B cell (primary cell): Measurements from ENCODE around the gene SLC39A3. TPM values are rescaled to one million over a fixed set of nuclear protein-coding genes. Genes with fewer than 3 reads are reported as not detected.
A peak's percentile ranks its signal among the peaks of the same experiment; 100 is the strongest.

ENCODE experiments used
- ATAC-seq: fragments of 200-7000 bp; cut with Tn5 transposase; one replicate; pipeline ENCODE4 v1.10.0; 2021; ENCODE audit warnings: low read depth, mild to moderate bottlenecking, moderate number of reproducible peaks, moderate library complexity
- CTCF ChIA-PET: fragments of 350-600 bp; sonication (Branson Sonifier 250); formaldehyde crosslinking; loops from one replicate; lab custom pipeline; 2021; ENCODE audit warnings: antibody characterized with exemption, inconsistent platforms; lab: Charles Lee
- POLR2A ChIA-PET: fragments of 350-600 bp; sonication (Branson Sonifier 250); formaldehyde crosslinking; loops from one replicate; lab custom pipeline; 2021; ENCODE audit warnings: antibody characterized with exemption; lab: Charles Lee
- DNase-seq: peaks from one replicate; pipeline ENCODE4 v3.0.0; 2013
- H2AFZ ChIP-seq: 2 replicates; pipeline ENCODE4 v1.6.1; 2012; ENCODE audit warnings: mild to moderate bottlenecking, low read depth, low read length; ENCODE audit not compliant: insufficient read depth, poor library complexity, severe bottlenecking
- H3K27ac ChIP-seq, 2 donors: 1 replicate in 1 of 2; 2 replicates in 1 of 2; pipeline ENCODE4 v1.5.1; 2012 to 2013; ENCODE audit warnings: low read length in 2 of 2, mild to moderate bottlenecking in 2 of 2, moderate library complexity in 1 of 2
- H3K27me3 ChIP-seq, 4 experiments: fragments of 200-600 bp in 1 of 4; sonication (generic) in 1 of 4; replicated peaks in 1 of 4; 1 replicate in 2 of 4; 2 replicates in 2 of 4; pipeline versions ENCODE4 v1.6.1 to v1.7.0; 2013 to 2016; ENCODE audit warnings: low read length in 3 of 4, mild to moderate bottlenecking in 2 of 4, mixed read lengths in 1 of 4, moderate library complexity in 1 of 4; ENCODE audit not compliant: insufficient read depth in 4 of 4, control insufficient read depth in 3 of 4; ENCODE audit errors: control extremely low read depth in 1 of 4
- H3K36me3 ChIP-seq, 2 experiments: replicated peaks in 1 of 2; 1 replicate in 1 of 2; 2 replicates in 1 of 2; pipeline versions ENCODE4 v1.6.1 to v1.7.1; 2013; ENCODE audit warnings: low read length in 1 of 2; ENCODE audit not compliant: insufficient read depth in 2 of 2, control insufficient read depth in 1 of 2; ENCODE audit errors: control extremely low read depth in 1 of 2, extremely low read depth in 1 of 2
- H3K4me1 ChIP-seq, 2 donors: fragments of 200-600 bp in 1 of 2; sonication (generic) in 1 of 2; 1 replicate in 1 of 2; 2 replicates in 1 of 2; pipeline versions ENCODE4 v1.5.1 to v1.6.1; 2013 to 2017; ENCODE audit warnings: low read length in 2 of 2; ENCODE audit not compliant: control insufficient read depth in 2 of 2, insufficient read depth in 2 of 2
- H3K4me2 ChIP-seq: replicated peaks from 2 replicates; pipeline ENCODE3; 2012; ENCODE audit warnings: mild to moderate bottlenecking, low read depth, low read length; ENCODE audit not compliant: poor library complexity, severe bottlenecking
- H3K4me3 ChIP-seq, 5 experiments: fragments of 200-600 bp in 1 of 5; sonication (generic) in 1 of 5; 1 replicate in 3 of 5; 2 replicates in 2 of 5; pipeline versions ENCODE4 v1.5.1 to v1.7.0; 2011 to 2016; ENCODE audit warnings: low read length in 4 of 5, mild to moderate bottlenecking in 4 of 5, low read depth in 2 of 5, control low read depth in 1 of 5, moderate library complexity in 1 of 5; ENCODE audit not compliant: insufficient read depth in 1 of 5; ENCODE audit errors: control extremely low read depth in 1 of 5, extremely low read depth in 1 of 5
- H3K79me2 ChIP-seq: fragments of 200-600 bp; sonication (generic); one replicate; pipeline ENCODE4 v1.6.0; 2016; ENCODE audit warnings: low read length; ENCODE audit not compliant: control insufficient read depth, insufficient read depth
- H3K9ac ChIP-seq: fragments of 200-600 bp; sonication (generic); 2 replicates; pipeline ENCODE4 v1.6.1; 2017; ENCODE audit warnings: mild to moderate bottlenecking, low read length, moderate library complexity
- H3K9me3 ChIP-seq, 3 donors: one replicate each; pipeline versions ENCODE4 v1.6.1 to v1.7.1; 2013; ENCODE audit warnings: low read length in 2 of 3; ENCODE audit not compliant: control insufficient read depth in 2 of 3, insufficient read depth in 1 of 3; ENCODE audit errors: control extremely low read depth in 1 of 3
- H4K20me1 ChIP-seq: 2 replicates; pipeline ENCODE4 v1.6.0; 2012; ENCODE audit warnings: mild to moderate bottlenecking, low read length; ENCODE audit not compliant: insufficient read depth, control insufficient read depth, poor library complexity, severe bottlenecking
- H3K27ac Mint-ChIP-seq: one replicate; pipeline ENCODE4 v1.8.0; 2021; ENCODE audit warnings: mixed read lengths
- H3K27me3 Mint-ChIP-seq: one replicate; pipeline ENCODE4 v1.8.0; 2021; ENCODE audit warnings: mixed read lengths
- H3K4me1 Mint-ChIP-seq: one replicate; pipeline ENCODE4 v1.8.0; 2021; ENCODE audit warnings: mixed read lengths
- H3K4me3 Mint-ChIP-seq: one replicate; pipeline ENCODE4 v1.8.0; 2021; ENCODE audit warnings: mixed read lengths
- H3K9me3 Mint-ChIP-seq: one replicate; pipeline ENCODE4 v1.8.0; 2022; ENCODE audit warnings: mixed read lengths; ENCODE audit not compliant: insufficient read depth
- EZH2 ChIP-seq: IDR thresholded peaks from 2 replicates; pipeline ENCODE4 v1.6.1; 2012; ENCODE audit warnings: borderline replicate concordance, low read depth, mild to moderate bottlenecking, moderate library complexity, low read length; ENCODE audit not compliant: insufficient read depth, poor library complexity, severe bottlenecking
- WGBS: methylation state at CpG from one replicate; pipeline ENCODE4 v1.1.5; 2013; ENCODE audit warnings: missing lambda C conversion rate; ENCODE audit not compliant: insufficient coverage; 5-methylcytosine and 5-hydroxymethylcytosine counted together
- intact Hi-C: fragments of 100-400 bp; cut with micrococcal nuclease; formaldehyde crosslinking; loops from one replicate; pipeline ENCODE4 v1.10.0; 2022
- polyA plus RNA-seq: library from polyadenylated mRNA; depleted of rRNA; stranded (reverse); fragments of >200 nt; gene quantifications from 2 replicates; pipeline ENCODE4 v1.2.3, GENCODE V29; 2012
- total RNA-seq, 2 donors: library from RNA; stranded (reverse); fragments of 120-200 nt in 1 of 2; gene quantifications; 1 replicate in 1 of 2; 2 replicates in 1 of 2; pipeline versions ENCODE4 v1.2.3 to v1.2.4, GENCODE V29; 2013 to 2022
- TF ChIP-seq, protein P1 (sequence below): fragments of 200-600 bp; IDR thresholded peaks from one replicate; pipeline ENCODE4 v1.8.0; 2022; ENCODE audit warnings: antibody characterized with exemption, mild to moderate bottlenecking

SLC39A3 gene
- total and polyA plus RNA-seq, 2 donors (not counting 1 experiment from before 2014, with no cell fraction given): 36.4 to 37.6 TPM

GRCh38 chr19:2787115-2787514 lies 47.3 kb upstream of the SLC39A3 start:
- intact Hi-C loops: no loop called here
- no peak overlapping the region for H3K9ac ChIP-seq
- H3K4me1 ChIP-seq: peaks cover 21 to 47% of the 10 kb centered on the region in 2 donors
- POLR2A ChIA-PET: no interaction called here
- H3K79me2 ChIP-seq: peaks cover 57% of the 10 kb centered on the region
- no peak overlapping the region for H2AFZ ChIP-seq
- no peaks in the 10 kb centered on the region for H3K27me3 Mint-ChIP-seq
- H3K27ac ChIP-seq: no peak overlapping the region
- H3K4me1 Mint-ChIP-seq: peaks cover 56% of the 10 kb centered on the region
- no peaks in the 10 kb centered on the region for H3K9me3 ChIP-seq
- no peaks in the 10 kb centered on the region for H3K9me3 Mint-ChIP-seq
- 82% methylated on average over 7 of the region's 8 CpGs for WGBS
- H3K4me2 ChIP-seq: no peak overlapping the region
- TF ChIP-seq, protein P1, sequence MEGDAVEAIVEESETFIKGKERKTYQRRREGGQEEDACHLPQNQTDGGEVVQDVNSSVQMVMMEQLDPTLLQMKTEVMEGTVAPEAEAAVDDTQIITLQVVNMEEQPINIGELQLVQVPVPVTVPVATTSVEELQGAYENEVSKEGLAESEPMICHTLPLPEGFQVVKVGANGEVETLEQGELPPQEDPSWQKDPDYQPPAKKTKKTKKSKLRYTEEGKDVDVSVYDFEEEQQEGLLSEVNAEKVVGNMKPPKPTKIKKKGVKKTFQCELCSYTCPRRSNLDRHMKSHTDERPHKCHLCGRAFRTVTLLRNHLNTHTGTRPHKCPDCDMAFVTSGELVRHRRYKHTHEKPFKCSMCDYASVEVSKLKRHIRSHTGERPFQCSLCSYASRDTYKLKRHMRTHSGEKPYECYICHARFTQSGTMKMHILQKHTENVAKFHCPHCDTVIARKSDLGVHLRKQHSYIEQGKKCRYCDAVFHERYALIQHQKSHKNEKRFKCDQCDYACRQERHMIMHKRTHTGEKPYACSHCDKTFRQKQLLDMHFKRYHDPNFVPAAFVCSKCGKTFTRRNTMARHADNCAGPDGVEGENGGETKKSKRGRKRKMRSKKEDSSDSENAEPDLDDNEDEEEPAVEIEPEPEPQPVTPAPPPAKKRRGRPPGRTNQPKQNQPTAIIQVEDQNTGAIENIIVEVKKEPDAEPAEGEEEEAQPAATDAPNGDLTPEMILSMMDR: no peak
- TF ChIP-seq EZH2: no peak
- peaks cover 0 to 15% of the 10 kb centered on the region in 2 experiments for H3K36me3 ChIP-seq
- DNase-seq (no peak), ATAC-seq (no peak)
- H3K27me3 ChIP-seq: no peaks in the 10 kb centered on the region
- CTCF ChIA-PET: no interaction called here
- H3K27ac Mint-ChIP-seq: peak overlapping the region; percentile 56
- H3K4me3 Mint-ChIP-seq: peak overlapping the region; percentile 61
- peaks cover 4% of the 10 kb centered on the region for H4K20me1 ChIP-seq
- H3K4me3 ChIP-seq: no peak overlapping the region

DNA sequence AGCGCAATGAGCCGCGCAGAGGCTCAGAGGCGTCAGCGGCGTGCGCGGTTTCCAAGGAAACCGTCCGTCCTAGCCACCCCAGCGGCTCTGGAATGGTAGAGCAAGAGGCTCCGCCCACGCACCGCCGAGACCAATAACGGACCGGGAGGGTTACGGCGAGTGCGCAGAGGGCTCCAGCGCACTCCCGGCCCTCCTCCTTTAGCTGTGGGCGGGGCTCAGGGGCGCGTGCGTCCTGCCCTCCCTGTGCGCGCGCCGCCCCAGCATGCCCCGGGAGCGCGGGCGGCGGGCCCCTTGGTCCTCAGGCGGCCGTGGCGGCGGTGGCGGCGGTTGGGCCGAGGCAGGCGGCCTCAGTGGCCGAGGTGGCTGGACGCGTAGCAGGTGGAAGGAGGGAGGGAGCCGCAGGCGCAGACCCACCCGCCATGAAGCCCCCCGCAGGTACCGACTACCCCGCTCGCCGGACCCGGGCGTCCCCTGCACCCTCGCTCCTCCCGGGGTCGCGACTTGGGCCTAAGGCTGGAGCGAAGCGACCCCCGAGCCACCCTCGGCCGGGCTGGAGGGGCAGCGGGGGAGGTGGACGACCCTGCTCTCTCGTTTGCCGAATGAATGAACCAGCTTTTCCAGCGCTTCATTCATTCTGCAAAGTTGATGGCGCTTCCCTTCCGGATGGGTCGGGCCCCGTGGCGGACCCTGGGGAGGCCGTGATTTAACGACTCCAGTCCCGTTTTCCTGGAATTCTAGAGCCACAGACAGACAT lies 45.6 kb upstream of the SLC39A3 start, which contains the start of gene THOP1:
Gene THOP1, plus strand, starts transcription at position 260 of the 754 bp plus-strand sequence. Its CDS starts 160 bp downstream, at position 420.
- Histone ChIP-seq H3K9ac (peak within 1 kb of the TSS; percentile 92), H4K20me1 (peaks cover 8% of the 10 kb centered on the region), H3K4me3 (peak within 1 kb of the TSS; percentile 28 to 87 (median 72)), H3K4me1 (peaks cover 23 to 54% of the 10 kb centered on the region in 2 donors), H3K9me3 (no peaks in the 10 kb centered on the region), H2AFZ (peak within 1 kb of the TSS; percentile 88), H3K36me3 (peaks cover 0 to 5% of the 10 kb centered on the region in 2 experiments), H3K27me3 (no peaks in the 10 kb centered on the region), H3K27ac (peak within 1 kb of the TSS; percentile 62 to 72), H3K79me2 (peaks cover 57% of the 10 kb centered on the region), H3K4me2 (peak within 1 kb of the TSS; percentile 99)
- DNase-seq (peak; percentile 99), ATAC-seq (peak; percentile 89)
- peak within 1 kb of the TSS; percentile 88 for H3K27ac Mint-ChIP-seq
- peaks cover 70% of the 10 kb centered on the region for H3K4me1 Mint-ChIP-seq
- WGBS: under 1% methylated on average over 78 of the region's 78 CpGs
- peak within 1 kb of the TSS; percentile 86 for H3K4me3 Mint-ChIP-seq
- TF ChIP-seq, protein P1: no peak
- CTCF ChIA-PET: interaction anchor here (0.5 to 1.2 kb wide), 4 partner anchors 36 to 151 kb away, joined by 3 to 6 read pairs (median 3); no protein-coding TSS in a partner anchor
- intact Hi-C loops: loop anchor here (1.0 kb wide), 3 partner anchors 34 to 115 kb away; partner anchors contain the start of genes ZNF554 and ZNF57
- POLR2A ChIA-PET: interaction anchor here (0.5 to 0.8 kb wide), 6 partner anchors 38 to 698 kb away, joined by 3 to 5 read pairs (median 3); no protein-coding TSS in a partner anchor
- H3K9me3 Mint-ChIP-seq: no peaks in the 10 kb centered on the region
- no peaks in the 10 kb centered on the region for H3K27me3 Mint-ChIP-seq
